Measurements from ENCODE around the gene TCTN1.

The TCTN1 gene

DNA sequence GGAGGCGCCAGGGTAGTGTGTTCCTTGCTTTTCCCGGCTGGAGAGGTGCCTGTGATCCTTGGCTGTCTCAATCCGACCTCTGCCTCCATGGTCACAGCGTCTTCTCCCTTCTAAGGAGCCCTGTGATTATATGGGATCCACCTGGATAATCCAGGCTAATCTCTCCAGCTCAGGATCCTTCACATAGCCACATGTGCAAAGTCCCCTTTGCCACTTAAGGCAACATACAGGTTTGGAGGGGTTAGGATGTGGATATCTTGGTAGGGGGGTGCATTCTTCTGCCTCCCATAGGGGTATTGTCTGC lies 76.2 kb downstream of the TCTN1 start:
- no peak overlapping the region for H3K4me3 ChIP-seq (ENCODE audit: low read depth, low read length)
- DNase-seq (ENCODE audit: low read depth, low spot score) = no peak
- ChIA-PET POLR2A (no interaction called here), CTCF (no interaction called here)
- TF ChIP-seq, protein P1, sequence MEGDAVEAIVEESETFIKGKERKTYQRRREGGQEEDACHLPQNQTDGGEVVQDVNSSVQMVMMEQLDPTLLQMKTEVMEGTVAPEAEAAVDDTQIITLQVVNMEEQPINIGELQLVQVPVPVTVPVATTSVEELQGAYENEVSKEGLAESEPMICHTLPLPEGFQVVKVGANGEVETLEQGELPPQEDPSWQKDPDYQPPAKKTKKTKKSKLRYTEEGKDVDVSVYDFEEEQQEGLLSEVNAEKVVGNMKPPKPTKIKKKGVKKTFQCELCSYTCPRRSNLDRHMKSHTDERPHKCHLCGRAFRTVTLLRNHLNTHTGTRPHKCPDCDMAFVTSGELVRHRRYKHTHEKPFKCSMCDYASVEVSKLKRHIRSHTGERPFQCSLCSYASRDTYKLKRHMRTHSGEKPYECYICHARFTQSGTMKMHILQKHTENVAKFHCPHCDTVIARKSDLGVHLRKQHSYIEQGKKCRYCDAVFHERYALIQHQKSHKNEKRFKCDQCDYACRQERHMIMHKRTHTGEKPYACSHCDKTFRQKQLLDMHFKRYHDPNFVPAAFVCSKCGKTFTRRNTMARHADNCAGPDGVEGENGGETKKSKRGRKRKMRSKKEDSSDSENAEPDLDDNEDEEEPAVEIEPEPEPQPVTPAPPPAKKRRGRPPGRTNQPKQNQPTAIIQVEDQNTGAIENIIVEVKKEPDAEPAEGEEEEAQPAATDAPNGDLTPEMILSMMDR (IDR thresholded peaks at IDR 0.05; ENCODE audit: insufficient read depth, low read length, missing control alignments) = no peak

DNA sequence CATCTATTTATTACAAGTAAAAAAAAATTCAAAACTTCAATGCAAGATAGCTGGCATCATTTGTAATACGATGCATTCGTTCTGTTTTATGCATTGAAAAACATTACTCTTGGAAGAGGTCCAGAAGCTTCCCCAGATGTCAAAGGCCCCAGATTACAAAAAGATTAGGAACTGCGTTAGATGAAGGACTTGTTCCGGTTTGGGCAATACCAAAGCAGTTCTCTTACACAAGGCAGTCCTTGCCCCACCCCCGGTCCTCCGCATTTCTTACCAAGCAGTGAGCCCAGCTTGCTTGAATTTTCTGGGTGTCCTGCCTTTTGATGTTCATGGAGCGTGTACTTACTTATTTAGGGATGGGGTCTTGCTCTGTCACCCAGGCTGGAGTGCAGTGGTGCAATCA lies 79.8 kb downstream of the TCTN1 start:
- TF ChIP-seq, protein P1 (IDR thresholded peaks at IDR 0.05; ENCODE audit: insufficient read depth, low read length, missing control alignments) = no peak
- ChIA-PET POLR2A (no interaction called here), CTCF (no interaction called here)

DNA sequence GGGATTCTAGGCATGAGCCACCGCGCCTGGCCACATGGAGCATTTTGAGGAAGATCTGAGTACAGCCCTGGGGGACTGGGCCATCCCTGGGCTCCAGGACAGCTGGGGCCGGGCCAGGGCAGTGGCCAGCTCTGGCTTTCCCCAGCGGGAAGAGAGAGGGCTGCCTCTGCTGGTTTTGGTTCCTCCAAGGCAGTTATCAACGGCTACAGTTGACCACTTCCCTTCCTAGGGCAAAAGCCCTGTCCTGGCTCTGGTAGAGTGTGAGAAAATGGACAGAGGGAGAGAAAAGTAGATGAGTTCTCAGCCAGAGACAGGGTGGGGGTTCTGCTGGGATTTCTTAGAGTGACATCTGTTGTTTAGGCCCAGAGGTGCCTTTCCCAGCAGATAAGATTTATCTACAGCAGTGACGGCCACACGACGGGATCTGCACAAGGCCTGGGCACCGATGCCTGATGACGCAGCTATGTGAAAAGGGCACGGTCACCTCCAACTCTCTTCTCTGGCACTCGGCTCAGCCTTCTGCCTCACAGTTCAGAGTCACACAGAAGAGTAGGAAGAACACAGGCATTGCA lies 80.5 kb downstream of the TCTN1 start:
- H3K4me3 ChIP-seq (ENCODE audit: low read depth, low read length) = no peak overlapping the region
- no peak for DNase-seq (ENCODE audit: low read depth, low spot score)
- TF ChIP-seq, protein P1 (IDR thresholded peaks at IDR 0.05; ENCODE audit: insufficient read depth, low read length, missing control alignments) = no peak
- POLR2A ChIA-PET = no interaction called here
- CTCF ChIA-PET = no interaction called here

More for the DNA sequence above, 79.8 kb downstream of the TCTN1 start:
- no peak overlapping the region for H3K4me3 ChIP-seq (ENCODE audit: low read depth, low read length)
- DNase-seq (ENCODE audit: low read depth, low spot score) = no peak

DNA sequence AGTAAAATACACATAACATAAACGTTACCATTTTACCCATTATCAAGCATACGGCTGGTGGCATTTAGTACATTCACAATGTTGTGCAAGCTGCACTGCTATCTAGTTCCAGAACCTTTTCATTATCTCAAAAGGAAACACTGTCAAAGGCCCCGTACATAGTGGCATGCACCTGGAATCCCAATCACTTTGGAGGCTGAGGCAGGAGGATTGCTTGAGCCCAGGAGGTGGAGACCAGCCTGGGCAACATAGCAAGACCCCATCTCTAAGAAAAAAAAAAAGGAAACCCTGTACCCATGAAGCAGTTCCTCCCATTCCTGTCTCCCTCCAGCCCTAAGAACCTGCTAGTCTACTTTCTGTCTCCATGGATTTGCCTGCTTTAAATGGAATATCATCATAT lies 82.4 kb downstream of the TCTN1 start:
- DNase-seq (ENCODE audit: low read depth, low spot score) = no peak
- no peak overlapping the region for H3K4me3 ChIP-seq (ENCODE audit: low read depth, low read length)
- ChIA-PET POLR2A (no interaction called here), CTCF (no interaction called here)
- TF ChIP-seq, protein P1 (IDR thresholded peaks at IDR 0.05; ENCODE audit: insufficient read depth, low read length, missing control alignments) = no peak

DNA sequence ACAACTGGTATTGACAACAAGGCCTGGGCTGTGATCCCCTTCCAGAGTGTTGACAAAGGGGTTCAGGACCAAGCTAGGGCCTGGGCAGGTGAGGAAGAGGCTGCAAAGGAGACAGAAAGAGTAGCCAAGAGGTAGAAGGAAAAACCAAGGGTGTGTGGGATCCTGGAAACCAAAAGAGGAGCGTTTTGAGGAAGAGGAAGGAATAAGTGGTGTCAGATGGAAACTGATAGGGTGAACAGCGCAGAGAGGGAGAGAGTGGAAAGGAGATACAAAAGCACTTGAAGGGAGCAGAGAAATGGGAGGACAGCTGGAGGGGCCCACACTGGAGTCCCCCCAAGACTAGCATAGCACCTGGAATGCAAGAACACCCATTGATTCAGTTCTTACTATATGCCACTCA lies 83.3 kb downstream of the TCTN1 start:
- DNase-seq (ENCODE audit: low read depth, low spot score) = no peak
- ChIA-PET POLR2A (no interaction called here), CTCF (interaction anchor here (0.7 to 1.2 kb wide), 4 partner anchors 11 to 247 kb away, joined by 3 to 5 read pairs (median 3); partner anchors contain the start of gene ARPC3)
- TF ChIP-seq, protein P1 (IDR thresholded peaks at IDR 0.05; ENCODE audit: insufficient read depth, low read length, missing control alignments) = no peak
- no peak overlapping the region for H3K4me3 ChIP-seq (ENCODE audit: low read depth, low read length)

DNA sequence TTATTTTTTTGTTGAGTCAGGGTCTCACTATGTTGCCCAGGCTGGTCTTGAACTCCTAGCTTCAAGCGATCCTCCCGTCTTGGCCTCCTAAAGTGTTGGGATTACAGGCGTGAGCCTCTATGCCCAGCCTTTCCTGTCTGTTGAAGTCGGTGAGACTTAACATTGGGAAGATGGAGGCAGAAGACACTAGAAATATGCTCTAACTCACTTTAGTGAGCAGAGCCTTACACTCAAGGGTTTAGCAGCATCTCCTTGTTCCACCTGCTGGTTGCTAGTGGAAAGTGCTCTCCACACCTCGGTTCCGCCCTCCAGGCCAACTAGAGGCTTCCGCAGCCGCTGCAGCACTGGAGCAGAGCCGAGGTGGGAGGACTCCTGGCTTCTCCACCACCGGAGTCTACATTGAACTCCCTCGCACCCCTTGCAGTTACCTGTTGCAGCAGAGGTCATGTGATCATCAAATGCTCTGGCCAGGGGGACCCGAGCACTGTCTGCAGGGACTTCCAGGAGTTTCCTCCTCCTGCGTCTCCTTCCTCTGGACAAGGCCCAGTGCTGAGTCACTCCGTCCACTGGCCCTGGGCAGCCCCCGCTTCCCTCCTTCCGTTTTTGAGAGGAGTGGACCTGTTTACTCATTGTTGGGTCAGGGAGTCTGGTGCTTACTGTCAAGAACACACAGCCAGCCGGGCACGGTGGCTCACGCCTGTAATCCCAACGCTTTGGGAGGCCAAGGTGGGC lies 84.4 kb downstream of the TCTN1 start:
- DNase-seq (ENCODE audit: low read depth, low spot score) = no peak
- TF ChIP-seq, protein P1 (IDR thresholded peaks at IDR 0.05; ENCODE audit: insufficient read depth, low read length, missing control alignments) = peak; percentile 63
- ChIA-PET POLR2A (no interaction called here), CTCF (interaction anchor here (0.7 to 1.2 kb wide), 3 partner anchors 14 to 248 kb away, joined by 3 to 5 read pairs (median 3); partner anchors contain the start of gene ARPC3)
- H3K4me3 ChIP-seq (ENCODE audit: low read depth, low read length) = no peak overlapping the region
